Adrenal gland (tissue), 5 donors: Measurements from ENCODE around the gene NUBP2.
A peak's percentile ranks its signal among the peaks of the same experiment; 100 is the strongest.

Experiments used
- CTCF ChIP-seq, 6 experiments: fragments of 450-650 bp in 4 of 6; fragments of 200-600 bp in 2 of 6; sonication (generic) in 1 of 6; IDR thresholded peaks; 1 replicate in 5 of 6; 2 replicates in 1 of 6; pipeline versions ENCODE4 v1.5.1 to v1.8.0; 2016 to 2021; ENCODE audit warnings: antibody characterized with exemption in 6 of 6, mild to moderate bottlenecking in 2 of 6, moderate library complexity in 1 of 6
- POLR2A ChIP-seq, 2 donors: fragments of 450-650 bp; IDR thresholded peaks; one replicate each; pipeline ENCODE4 v1.6.1; 2017; ENCODE audit warnings: antibody characterized with exemption in 2 of 2, mild to moderate bottlenecking in 2 of 2, moderate library complexity in 1 of 2
- donor health status: DM: no; HTN: no; CAD: no.

DNA sequence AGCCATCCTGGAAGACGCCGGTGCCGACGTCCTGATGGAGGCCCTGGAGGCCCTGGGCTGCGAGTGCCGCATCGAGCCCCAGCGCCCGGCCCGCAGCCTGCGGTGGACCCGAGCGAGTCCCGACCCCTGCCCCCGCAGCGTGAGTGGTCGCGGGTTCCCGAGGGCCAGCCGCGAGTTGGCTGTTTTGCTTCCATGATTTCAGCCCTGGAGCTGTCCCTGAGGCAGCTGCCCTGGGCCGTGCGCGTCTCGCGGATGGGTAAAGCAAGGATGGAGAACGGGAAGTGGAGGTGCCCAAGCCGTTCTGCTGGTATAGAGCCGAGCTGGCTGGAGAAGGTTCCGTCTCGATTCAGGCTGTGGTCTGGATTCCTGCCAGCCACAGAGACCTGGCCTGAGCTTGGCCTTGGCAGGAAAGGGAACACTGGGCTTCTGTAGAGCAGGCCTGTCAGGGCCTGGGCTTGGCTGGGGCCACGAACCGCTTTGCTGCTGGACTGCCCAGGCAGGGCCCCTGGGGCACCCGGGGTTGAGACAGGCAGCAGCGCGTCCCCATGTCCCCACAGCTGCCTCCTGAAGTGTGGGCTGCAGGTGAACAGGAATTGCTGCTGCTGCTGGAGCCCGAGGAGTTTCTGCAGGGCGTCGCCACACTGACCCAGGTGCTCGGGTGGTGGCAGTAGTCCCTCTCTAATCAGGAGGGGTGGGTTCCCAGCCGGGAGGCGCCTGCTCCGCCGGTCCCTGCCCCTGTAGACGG is 8.9 kb upstream of the NUBP2 start:
- TF ChIP-seq CTCF (IDR thresholded peaks at IDR 0.05) (peak in 3 of 6 experiments; percentile 5 to 19 (median 17)), POLR2A (IDR thresholded peaks at IDR 0.05) (no peak)
